Fibroblast of lung (primary cell): ENCODE results near the gene PNPLA7. TPM values are rescaled to one million over a fixed set of nuclear protein-coding genes. Genes with fewer than 3 reads are reported as not detected.
"Not testable (repeated sequence)": the region's sequence is repeated elsewhere in the genome, so short reads cannot be mapped to it uniquely, and the experiment has no call there.

Experiments used
- DNase-seq, 2 donors: peaks; one replicate each; pipeline versions ENCODE4 v3.0.0 to v3.0.0-alpha.2; 2010; ENCODE audit warnings: low read depth in 2 of 2
- H2AFZ ChIP-seq: 2 replicates; pipeline ENCODE4 v1.5.1; 2012; ENCODE audit warnings: low read length, control low read depth, inconsistent platforms
- H3K27ac ChIP-seq: 2 replicates; pipeline ENCODE4 v1.5.1; 2011; ENCODE audit warnings: low read length, control low read depth; ENCODE audit not compliant: insufficient read depth
- H3K27me3 ChIP-seq: 2 replicates; pipeline ENCODE4 v1.5.1; 2011; ENCODE audit warnings: mild to moderate bottlenecking, low read length; ENCODE audit not compliant: control insufficient read depth, insufficient read depth
- H3K36me3 ChIP-seq: 2 replicates; pipeline ENCODE4 v1.5.1; 2011; ENCODE audit warnings: low read length; ENCODE audit not compliant: control insufficient read depth, insufficient read depth
- H3K4me1 ChIP-seq: 2 replicates; pipeline ENCODE4 v1.5.1; 2011; ENCODE audit warnings: low read length; ENCODE audit not compliant: control insufficient read depth, insufficient read depth; ENCODE audit errors: extremely low read depth
- H3K4me2 ChIP-seq: 2 replicates; pipeline ENCODE4 v1.5.1; 2011; ENCODE audit warnings: low read length, control low read depth; ENCODE audit not compliant: insufficient read depth; ENCODE audit errors: extremely low read depth
- H3K4me3 ChIP-seq, 4 experiments: fragments of 200-600 bp in 1 of 4; sonication (generic) in 1 of 4; replicated peaks in 1 of 4; 2 replicates each; pipeline ENCODE4 v1.5.1; 2011 to 2016; ENCODE audit warnings: low read length in 4 of 4, low read depth in 3 of 4, mild to moderate bottlenecking in 3 of 4, control low read depth in 2 of 4, inconsistent platforms in 1 of 4, mixed read lengths in 1 of 4; ENCODE audit not compliant: insufficient read depth in 1 of 4; ENCODE audit errors: control extremely low read depth in 1 of 4
- H3K79me2 ChIP-seq: 2 replicates; pipeline ENCODE4 v1.5.1; 2012; ENCODE audit warnings: mild to moderate bottlenecking, low read length, inconsistent platforms; ENCODE audit not compliant: control insufficient read depth, insufficient read depth
- H3K9ac ChIP-seq: 2 replicates; pipeline ENCODE4 v1.5.1; 2011; ENCODE audit warnings: mild to moderate bottlenecking, low read length, control low read depth; ENCODE audit not compliant: insufficient read depth
- H3K9me3 ChIP-seq: 2 replicates; pipeline ENCODE4 v1.5.1; 2012; ENCODE audit warnings: low read depth, low read length; ENCODE audit not compliant: control insufficient read depth, insufficient read depth
- H4K20me1 ChIP-seq: 2 replicates; pipeline ENCODE4 v1.5.1; 2011; ENCODE audit warnings: low read length; ENCODE audit not compliant: control insufficient read depth, insufficient read depth; ENCODE audit errors: extremely low read depth
- EZH2 ChIP-seq: IDR thresholded peaks from 2 replicates; pipeline ENCODE4 v1.5.1; 2012; ENCODE audit warnings: low read length, control low read depth, mild to moderate bottlenecking; ENCODE audit errors: missing control alignments
- polyA plus RNA-seq, 2 donors: library from polyadenylated mRNA; depleted of rRNA in 1 of 2; stranded (reverse) in 1 of 2; unstranded in 1 of 2; fragments of >200 nt; gene quantifications; 2 replicates each; pipeline ENCODE4 v1.2.1, GENCODE V29; 2011 to 2012; ENCODE audit warnings: missing spikeins in 1 of 2
- total RNA-seq: library from RNA; depleted of rRNA; stranded (reverse); fragments of >200 nt; gene quantifications from 2 replicates; pipeline ENCODE4 v1.2.1, GENCODE V29; 2014
- TF ChIP-seq, protein P1 (sequence below), 2 donors: IDR thresholded peaks in 1 of 2; conservative IDR thresholded peaks in 1 of 2; 1 replicate in 1 of 2; 2 replicates in 1 of 2; pipeline ENCODE4 v1.5.1; 2011 to 2012; ENCODE audit warnings: low read length in 2 of 2, control low read depth in 1 of 2, inconsistent platforms in 1 of 2, low read depth in 1 of 2, mild to moderate bottlenecking in 1 of 2

PNPLA7 gene
- total and polyA plus RNA-seq, 2 donors (not counting 1 experiment from before 2014, with no cell fraction given), result 0.23 to 3.0 TPM

DNA sequence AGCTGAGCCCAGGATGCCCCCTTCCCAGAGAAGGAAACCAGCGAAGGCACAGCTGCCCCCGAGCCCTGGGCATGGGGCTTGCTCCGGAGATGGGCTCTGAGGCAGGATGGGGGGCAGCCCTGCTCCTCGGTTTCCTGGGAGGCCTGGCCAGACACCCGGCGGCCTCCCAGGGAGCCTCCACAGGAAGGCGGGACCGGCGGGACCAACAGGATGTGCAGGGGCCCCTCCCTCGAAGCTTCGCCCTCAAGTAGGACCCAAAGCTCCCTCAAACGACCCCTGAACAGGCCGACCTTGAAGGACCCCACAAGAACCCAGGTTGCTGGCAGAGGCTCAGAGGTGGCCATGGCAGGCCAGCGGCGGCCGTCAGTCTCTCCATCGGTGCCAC lies 138.9 kb downstream of the PNPLA7 start:
- no peak overlapping the region for H3K4me3 ChIP-seq
- H3K4me1 ChIP-seq, result peaks cover 19% of the 10 kb centered on the region
- no peak for DNase-seq
- H3K4me2 ChIP-seq, result no peak overlapping the region
- no peaks in the 10 kb centered on the region for H4K20me1 ChIP-seq
- no peak overlapping the region for H2AFZ ChIP-seq
- H3K79me2 ChIP-seq, result no peaks in the 10 kb centered on the region
- no peaks in the 10 kb centered on the region for H3K36me3 ChIP-seq
- H3K9me3 ChIP-seq, result no peaks in the 10 kb centered on the region
- no peak overlapping the region for H3K27ac ChIP-seq
- TF ChIP-seq, protein P1, sequence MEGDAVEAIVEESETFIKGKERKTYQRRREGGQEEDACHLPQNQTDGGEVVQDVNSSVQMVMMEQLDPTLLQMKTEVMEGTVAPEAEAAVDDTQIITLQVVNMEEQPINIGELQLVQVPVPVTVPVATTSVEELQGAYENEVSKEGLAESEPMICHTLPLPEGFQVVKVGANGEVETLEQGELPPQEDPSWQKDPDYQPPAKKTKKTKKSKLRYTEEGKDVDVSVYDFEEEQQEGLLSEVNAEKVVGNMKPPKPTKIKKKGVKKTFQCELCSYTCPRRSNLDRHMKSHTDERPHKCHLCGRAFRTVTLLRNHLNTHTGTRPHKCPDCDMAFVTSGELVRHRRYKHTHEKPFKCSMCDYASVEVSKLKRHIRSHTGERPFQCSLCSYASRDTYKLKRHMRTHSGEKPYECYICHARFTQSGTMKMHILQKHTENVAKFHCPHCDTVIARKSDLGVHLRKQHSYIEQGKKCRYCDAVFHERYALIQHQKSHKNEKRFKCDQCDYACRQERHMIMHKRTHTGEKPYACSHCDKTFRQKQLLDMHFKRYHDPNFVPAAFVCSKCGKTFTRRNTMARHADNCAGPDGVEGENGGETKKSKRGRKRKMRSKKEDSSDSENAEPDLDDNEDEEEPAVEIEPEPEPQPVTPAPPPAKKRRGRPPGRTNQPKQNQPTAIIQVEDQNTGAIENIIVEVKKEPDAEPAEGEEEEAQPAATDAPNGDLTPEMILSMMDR (conservative IDR thresholded peaks at IDR 0.05 in 1 of 2, IDR thresholded peaks at IDR 0.05 in 1 of 2; ENCODE audit: low read depth in 1 of 2, low read length in 2 of 2), result no peak
- TF ChIP-seq EZH2, result no peak
- no peak overlapping the region for H3K9ac ChIP-seq
- H3K27me3 ChIP-seq, result no peaks in the 10 kb centered on the region

DNA sequence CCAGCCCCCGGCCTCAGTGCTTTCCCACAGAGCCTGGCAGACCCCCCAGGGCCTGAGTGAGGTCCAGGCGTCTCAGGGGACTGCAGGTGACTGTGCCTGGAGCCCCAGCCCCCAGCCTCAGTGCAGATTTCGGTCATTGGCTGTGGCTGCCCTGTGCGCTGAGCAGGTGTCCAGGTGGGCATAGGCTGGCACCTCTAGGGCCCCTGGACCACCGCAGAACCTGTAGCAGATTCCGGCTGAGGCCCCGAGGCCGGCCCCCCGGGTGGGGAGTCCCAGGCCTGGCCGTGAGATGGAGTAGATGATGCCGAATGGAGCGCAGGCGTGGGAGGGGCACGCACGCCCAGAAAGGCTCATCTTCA lies 139.3 kb downstream of the PNPLA7 start:
- Histone ChIP-seq H3K27ac (no peak overlapping the region), H3K9ac (no peak overlapping the region), H3K4me1 (peaks cover 19% of the 10 kb centered on the region), H3K4me2 (no peak overlapping the region), H3K4me3 (no peak overlapping the region), H2AFZ (no peak overlapping the region), H3K27me3 (no peaks in the 10 kb centered on the region), H3K9me3 (no peaks in the 10 kb centered on the region), H4K20me1 (no peaks in the 10 kb centered on the region), H3K36me3 (no peaks in the 10 kb centered on the region), H3K79me2 (no peaks in the 10 kb centered on the region)
- TF ChIP-seq, protein P1 (conservative IDR thresholded peaks at IDR 0.05 in 1 of 2, IDR thresholded peaks at IDR 0.05 in 1 of 2; ENCODE audit: low read depth in 1 of 2, low read length in 2 of 2), result no peak
- no peak for TF ChIP-seq EZH2
- DNase-seq, result no peak

DNA sequence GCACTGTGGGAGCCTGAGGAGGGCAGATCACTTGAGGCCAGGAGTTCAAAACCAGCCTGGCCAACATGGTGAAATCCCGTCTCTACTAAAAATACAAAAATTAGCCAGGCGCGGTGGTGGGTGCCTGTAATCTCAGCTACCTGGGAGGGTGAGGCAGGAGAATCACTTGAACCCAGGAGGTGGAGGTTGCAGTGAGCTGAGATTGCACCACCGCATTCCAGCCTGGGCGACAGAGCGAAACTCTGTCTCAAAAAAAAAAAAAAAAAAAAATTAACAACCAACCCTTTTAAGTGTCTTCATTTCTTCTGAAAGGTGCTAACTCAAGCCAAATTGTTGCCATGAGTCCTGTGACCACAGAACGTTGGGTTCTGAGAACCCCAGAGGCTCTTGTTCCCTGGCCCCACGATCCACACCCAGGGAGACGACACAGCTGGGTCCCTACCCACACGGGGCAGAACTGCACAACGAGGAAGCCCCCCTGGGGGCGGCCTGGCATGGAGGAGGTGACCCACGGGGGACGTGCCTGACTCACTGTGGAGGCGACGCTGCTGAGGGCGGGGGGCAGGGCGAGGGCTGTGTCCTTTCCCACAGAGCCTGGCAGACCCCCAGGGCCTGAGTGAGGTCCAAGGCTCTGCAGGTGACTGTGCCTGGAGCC lies 139.8 kb downstream of the PNPLA7 start:
- not testable (repeated sequence) for H3K9me3 ChIP-seq, DNase-seq, H3K27ac ChIP-seq

More for the DNA sequence above, 139.8 kb downstream of the PNPLA7 start:
- not testable (repeated sequence) for H4K20me1 ChIP-seq, H2AFZ ChIP-seq, H3K9ac ChIP-seq, H3K4me3 ChIP-seq, H3K4me2 ChIP-seq, H3K79me2 ChIP-seq, H3K27me3 ChIP-seq, H3K36me3 ChIP-seq
- H3K4me1 ChIP-seq, result peaks cover 19% of the 10 kb centered on the region

Other genes starting within 250 kb of the PNPLA7 start
- gene NRARP, start 248.1 kb downstream of the PNPLA7 start, total RNA-seq, result under 0.01 TPM in 1 of 2 replicates, not detected in the other
- gene NRARP, start 248.1 kb downstream of the PNPLA7 start, polyA plus RNA-seq, result 0.07 TPM in 2 replicates
- 7.4 and 13.0 TPM in 2 replicates for gene EXD3, start 127.2 kb downstream of the PNPLA7 start, total RNA-seq
- 1.7 and 2.6 TPM in 2 replicates for gene EXD3, start 127.2 kb downstream of the PNPLA7 start, polyA plus RNA-seq
- 0.66 and 0.77 TPM in 2 replicates for gene NOXA1, start 127.0 kb downstream of the PNPLA7 start, total RNA-seq
- gene NOXA1, start 127.0 kb downstream of the PNPLA7 start, polyA plus RNA-seq, result 0.08 TPM in 1 of 2 replicates, not detected in the other
- gene ENTPD8, start 109.0 kb downstream of the PNPLA7 start, total RNA-seq, result under 0.01 TPM in 1 of 2 replicates, not detected in the other
- gene ENTPD8, start 109.0 kb downstream of the PNPLA7 start, polyA plus RNA-seq, result not detected in 2 replicates
- 10.8 and 13.4 TPM in 2 replicates for gene NSMF, start 91.1 kb downstream of the PNPLA7 start, total RNA-seq
- 15.0 and 22.8 TPM in 2 replicates for gene NSMF, start 91.1 kb downstream of the PNPLA7 start, polyA plus RNA-seq
- 41.3 and 53.2 TPM in 2 replicates for gene MRPL41, start 1.5 kb upstream of the PNPLA7 start, total RNA-seq
- 10.9 and 15.2 TPM in 2 replicates for gene MRPL41, start 1.5 kb upstream of the PNPLA7 start, polyA plus RNA-seq
- 17.2 and 20.6 TPM in 2 replicates for gene DPH7, start 28.5 kb upstream of the PNPLA7 start, total RNA-seq
- gene DPH7, start 28.5 kb upstream of the PNPLA7 start, polyA plus RNA-seq, result 15.7 and 17.0 TPM in 2 replicates
- 11.2 and 14.1 TPM in 2 replicates for gene ZMYND19, start 40.1 kb upstream of the PNPLA7 start, total RNA-seq
- gene ZMYND19, start 40.1 kb upstream of the PNPLA7 start, polyA plus RNA-seq, result 12.7 and 20.4 TPM in 2 replicates
- 11.0 and 17.2 TPM in 2 replicates for gene ARRDC1, start 55.3 kb upstream of the PNPLA7 start, total RNA-seq
- gene ARRDC1, start 55.3 kb upstream of the PNPLA7 start, polyA plus RNA-seq, result 8.3 and 11.8 TPM in 2 replicates
- gene EHMT1, start 68.6 kb upstream of the PNPLA7 start, total RNA-seq, result 34.4 and 48.6 TPM in 2 replicates
- gene EHMT1, start 68.6 kb upstream of the PNPLA7 start, polyA plus RNA-seq, result 22.4 and 26.3 TPM in 2 replicates